HG02642 (cell line): ENCODE data around the gene MYO1G.
"Not testable (repeated sequence)": the region's sequence is repeated elsewhere in the genome, so short reads cannot be mapped to it uniquely, and the experiment has no call there.

ENCODE experiments used
- ATAC-seq: cut with Tn5 transposase; IDR thresholded peaks from one replicate; pipeline ENCODE4 v1.9.1; 2021; ENCODE audit warnings: mild to moderate bottlenecking; ENCODE audit not compliant: unreplicated experiment, poor library complexity

MYO1G gene

GRCh38 chr7:44955733-44956132 lies 23.1 kb downstream of the MYO1G start:
- ATAC-seq: no peak

GRCh38 chr7:44953156-44953555 lies 25.7 kb downstream of the MYO1G start:
- ATAC-seq: no peak

GRCh38 chr7:44949303-44949702 lies 29.5 kb downstream of the MYO1G start:
- no peak for ATAC-seq

GRCh38 chr7:44945479-44945878 lies 33.3 kb downstream of the MYO1G start:
- no peak for ATAC-seq

GRCh38 chr7:44944821-44945220 lies 34.0 kb downstream of the MYO1G start:
- ATAC-seq: no peak

GRCh38 chr7:44943631-44944030 lies 35.2 kb downstream of the MYO1G start:
- ATAC-seq: no peak

- no peak for ATAC-seq
Measured at GRCh38 chr7:44937426-44937825, 41.4 kb downstream of the MYO1G start.

- no peak for ATAC-seq
Measured at GRCh38 chr7:44936322-44936721, 42.5 kb downstream of the MYO1G start.

GRCh38 chr7:44935583-44935982 lies 43.2 kb downstream of the MYO1G start:
- ATAC-seq: no peak

GRCh38 chr7:44935016-44935415 lies 43.8 kb downstream of the MYO1G start:
- no peak for ATAC-seq

GRCh38 chr7:44934510-44934909 lies 44.3 kb downstream of the MYO1G start:
- ATAC-seq: not testable (repeated sequence)

GRCh38 chr7:44930921-44931320 lies 47.9 kb downstream of the MYO1G start:
- no peak for ATAC-seq

- ATAC-seq: no peak
Measured at GRCh38 chr7:44922351-44922694, 56.5 kb downstream of the MYO1G start.

- ATAC-seq: peak; percentile 81
Measured at GRCh38 chr7:44921607-44922350, 57.0 kb downstream of the MYO1G start.

GRCh38 chr7:44920119-44920518 lies 58.7 kb downstream of the MYO1G start:
- ATAC-seq: no peak

- ATAC-seq: no peak
Measured at GRCh38 chr7:44918029-44918428, 60.8 kb downstream of the MYO1G start.

GRCh38 chr7:44917465-44917864 lies 61.4 kb downstream of the MYO1G start:
- no peak for ATAC-seq

GRCh38 chr7:44914992-44915607 lies 63.7 kb downstream of the MYO1G start:
- no peak for ATAC-seq

- ATAC-seq: no peak
Measured at GRCh38 chr7:44912775-44913347, 66.0 kb downstream of the MYO1G start.
